HG03565 (cell line): ENCODE results near the gene ARHGAP31.

ENCODE experiments used
- ATAC-seq: cut with Tn5 transposase; IDR thresholded peaks from one replicate; pipeline ENCODE4 v1.9.1; 2021; ENCODE audit warnings: mild to moderate bottlenecking, moderate library complexity; ENCODE audit not compliant: unreplicated experiment

Gene ARHGAP31

GRCh38 chr3:119428538-119428937, 134.4 kb downstream of the ARHGAP31 start:
- no peak for ATAC-seq

GRCh38 chr3:119433613-119434325, 139.6 kb downstream of the ARHGAP31 start:
- no peak for ATAC-seq

GRCh38 chr3:119434703-119435102, 140.5 kb downstream of the ARHGAP31 start:
- ATAC-seq, result no peak

GRCh38 chr3:119436977-119437376, 142.8 kb downstream of the ARHGAP31 start:
- ATAC-seq, result no peak

GRCh38 chr3:119437691-119438258, 143.6 kb downstream of the ARHGAP31 start:
- no peak for ATAC-seq

- no peak for ATAC-seq
Observed at GRCh38 chr3:119443179-119443578, 149.0 kb downstream of the ARHGAP31 start.

GRCh38 chr3:119444590-119444989, 150.4 kb downstream of the ARHGAP31 start:
- no peak for ATAC-seq

GRCh38 chr3:119453822-119454221, 159.6 kb downstream of the ARHGAP31 start:
- no peak for ATAC-seq

GRCh38 chr3:119456469-119456868, 162.3 kb downstream of the ARHGAP31 start:
- no peak for ATAC-seq

- no peak for ATAC-seq
Observed at GRCh38 chr3:119457246-119457645, 163.1 kb downstream of the ARHGAP31 start.

- ATAC-seq, result peak; percentile 94
Observed at GRCh38 chr3:119463171-119464169, 169.3 kb downstream of the ARHGAP31 start, which contains the start of gene TMEM39A. TSS of gene TMEM39A (minus strand) at chr3:119463615. CDS start at chr3:119462074, 1,541 bp downstream.

- no peak for ATAC-seq
Observed at GRCh38 chr3:119468041-119468440, 173.9 kb downstream of the ARHGAP31 start.

- ATAC-seq, result no peak
Observed at GRCh38 chr3:119469418-119470189, 175.4 kb downstream of the ARHGAP31 start.
